GM21367 (cell line): ENCODE data around the gene YWHAQ.
A peak's percentile ranks its signal among the peaks of the same experiment; 100 is the strongest.

Experiments used
- ATAC-seq: cut with Tn5 transposase; IDR thresholded peaks from one replicate; pipeline ENCODE4 v1.9.1; 2021; ENCODE audit not compliant: unreplicated experiment

YWHAQ gene

DNA sequence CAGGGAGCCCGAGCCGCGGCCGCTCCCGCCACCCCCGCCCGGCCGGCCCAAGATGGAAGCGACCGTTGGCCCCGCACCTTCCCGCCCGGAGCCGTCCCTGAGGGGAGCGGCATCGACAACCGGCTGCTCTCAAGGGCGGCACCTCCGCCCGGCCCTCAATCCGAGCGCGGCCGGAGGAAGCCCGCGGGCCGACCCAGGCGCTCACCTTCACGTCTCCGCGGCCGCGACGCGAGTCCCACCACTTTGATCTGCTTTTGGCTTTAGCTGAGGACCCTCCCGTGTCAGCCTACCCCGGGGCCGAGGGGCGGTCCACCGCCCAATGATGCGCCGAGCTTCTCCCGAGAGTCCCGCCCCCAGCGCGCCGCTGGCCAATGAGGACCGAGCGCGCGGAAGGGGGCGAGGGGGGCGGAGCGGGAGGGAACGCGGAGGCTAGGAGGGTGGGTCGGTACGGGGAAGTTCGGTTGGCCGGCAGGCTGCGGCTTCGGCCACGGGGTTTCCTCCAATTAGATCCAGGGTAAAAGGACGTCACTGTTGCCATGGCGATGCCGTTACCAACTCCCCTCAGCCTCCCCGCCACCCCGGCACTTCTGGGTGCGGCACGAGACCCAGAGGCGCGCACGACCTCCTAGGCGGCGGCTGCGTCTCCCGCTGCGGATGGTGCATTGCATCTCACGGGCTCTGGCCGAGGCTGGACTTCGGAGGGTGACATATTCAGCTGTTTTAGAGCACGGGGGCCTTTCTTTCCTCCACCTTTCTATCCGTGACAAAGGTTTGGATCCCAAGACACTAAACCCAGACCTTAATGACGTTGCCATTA lies at the start of gene YWHAQ:
Gene YWHAQ (minus strand): TSS at position 262 of the 817 bp plus-strand sequence. CDS start 545 bp downstream, outside the sequence.
- peak; percentile 88 for ATAC-seq

DNA sequence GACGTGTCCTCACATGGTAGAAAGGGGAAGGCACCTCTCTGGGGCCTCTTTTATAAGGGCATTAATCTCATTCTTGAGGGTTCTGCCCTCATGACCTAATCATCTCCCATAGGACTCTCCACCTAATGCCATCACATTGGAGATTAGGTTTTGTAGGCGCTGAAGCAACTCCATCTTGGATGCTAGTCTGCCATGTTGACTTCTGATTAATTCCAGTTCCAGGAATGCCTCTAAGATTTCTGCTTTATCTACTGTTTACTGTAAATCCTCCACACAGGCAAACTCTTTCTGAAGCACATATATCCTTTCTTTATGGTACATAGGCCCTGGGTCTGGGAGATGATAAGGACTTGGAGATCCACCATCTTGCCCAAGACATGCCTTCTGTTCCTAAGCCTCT lies 49.3 kb upstream of the YWHAQ start:
- no peak for ATAC-seq

DNA sequence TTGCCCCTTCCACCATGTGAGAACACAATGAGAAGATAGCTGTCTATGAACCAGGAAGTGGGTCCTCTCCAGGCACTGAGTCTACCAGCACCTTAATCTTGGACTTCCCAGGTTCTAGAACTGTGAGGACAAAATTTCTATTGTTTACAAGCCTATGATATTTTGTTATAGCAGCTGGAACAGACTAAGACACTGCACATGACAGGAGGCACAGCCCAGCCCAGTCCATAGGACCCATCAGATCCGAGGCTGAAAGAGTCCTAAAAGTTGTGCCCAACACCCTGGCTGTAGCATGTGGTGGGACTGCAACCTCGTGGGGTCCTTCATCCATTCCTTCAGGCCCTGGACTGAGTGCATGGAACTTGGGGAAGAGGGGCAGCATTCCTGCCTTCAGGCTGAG lies 48.4 kb upstream of the YWHAQ start:
- ATAC-seq, result no peak

- ATAC-seq, result no peak
These were observed 47.7 kb upstream of the YWHAQ start for GRCh38 chr2:9678544-9678943.

DNA sequence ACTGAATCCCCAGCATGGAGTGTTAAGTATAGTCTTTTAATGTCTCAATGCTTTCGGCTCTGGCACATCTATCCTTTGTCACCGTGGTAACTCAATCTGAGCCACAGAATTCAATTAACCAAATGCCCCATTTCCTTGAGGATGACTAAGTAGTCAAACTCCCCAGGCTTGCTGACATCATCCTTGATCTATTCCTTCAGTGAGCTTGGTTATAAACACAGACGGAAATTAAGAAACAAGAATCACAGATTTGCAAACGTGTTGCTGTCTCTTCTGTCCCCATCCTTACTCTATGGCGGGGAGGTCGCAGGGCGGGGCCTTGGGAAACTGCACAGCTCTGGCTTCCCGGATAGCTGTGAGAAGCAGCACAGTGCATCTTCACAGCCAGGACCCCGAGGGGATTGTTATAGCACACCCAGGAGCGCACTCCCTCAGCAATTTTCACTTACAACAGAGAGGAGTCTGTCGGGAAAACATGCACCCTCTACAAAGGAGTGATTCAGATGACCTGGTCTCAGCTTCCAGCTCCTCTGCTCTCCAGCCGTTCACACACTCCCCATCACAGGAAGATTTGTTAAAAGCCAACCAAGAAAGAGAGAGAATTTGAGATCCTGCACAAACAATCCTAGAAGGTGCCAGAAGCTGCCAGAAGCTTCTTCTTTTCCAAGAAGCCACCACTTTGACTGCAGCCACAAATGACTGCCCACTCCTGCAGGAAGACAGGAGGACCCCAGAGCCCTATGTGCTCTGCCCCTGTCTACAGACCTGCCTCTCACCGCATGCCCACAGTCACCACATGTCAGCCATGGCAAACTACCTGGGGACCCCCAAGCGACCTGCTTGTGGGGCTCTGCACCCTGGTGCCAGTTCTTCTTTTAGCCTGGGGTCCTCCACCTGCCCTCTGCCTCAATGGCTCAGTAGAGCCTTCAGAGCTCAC lies 44.9 kb upstream of the YWHAQ start:
- no peak for ATAC-seq

- ATAC-seq, result no peak
These were observed 44.2 kb upstream of the YWHAQ start for GRCh38 chr2:9674891-9675414.

DNA sequence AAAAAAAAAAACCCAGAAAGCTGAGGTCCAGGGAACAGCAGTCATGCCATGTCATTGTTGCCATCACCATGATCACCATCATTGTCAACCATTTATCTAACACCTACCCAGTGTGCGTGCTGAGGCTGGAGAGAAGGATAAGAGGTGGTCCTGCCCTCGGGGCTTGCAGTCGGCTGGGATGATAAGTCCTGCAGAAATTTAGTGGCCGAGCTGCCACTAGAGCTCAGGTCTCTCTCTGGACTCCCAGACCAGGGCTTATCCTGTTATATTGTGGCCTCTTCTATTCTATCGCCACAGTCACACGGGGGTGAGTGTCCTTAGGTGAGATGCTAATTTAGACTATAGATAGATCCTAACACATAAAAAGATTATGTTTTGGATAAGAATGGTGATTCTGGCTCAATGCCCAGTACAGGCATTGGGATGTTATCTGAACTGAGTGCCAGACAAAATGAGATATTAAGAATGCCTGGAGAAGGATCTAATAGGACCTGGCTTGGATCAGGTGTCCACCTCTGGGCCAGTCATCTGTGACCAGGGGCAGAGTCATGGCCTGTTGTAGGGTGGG lies 43.2 kb upstream of the YWHAQ start:
- ATAC-seq, result no peak

DNA sequence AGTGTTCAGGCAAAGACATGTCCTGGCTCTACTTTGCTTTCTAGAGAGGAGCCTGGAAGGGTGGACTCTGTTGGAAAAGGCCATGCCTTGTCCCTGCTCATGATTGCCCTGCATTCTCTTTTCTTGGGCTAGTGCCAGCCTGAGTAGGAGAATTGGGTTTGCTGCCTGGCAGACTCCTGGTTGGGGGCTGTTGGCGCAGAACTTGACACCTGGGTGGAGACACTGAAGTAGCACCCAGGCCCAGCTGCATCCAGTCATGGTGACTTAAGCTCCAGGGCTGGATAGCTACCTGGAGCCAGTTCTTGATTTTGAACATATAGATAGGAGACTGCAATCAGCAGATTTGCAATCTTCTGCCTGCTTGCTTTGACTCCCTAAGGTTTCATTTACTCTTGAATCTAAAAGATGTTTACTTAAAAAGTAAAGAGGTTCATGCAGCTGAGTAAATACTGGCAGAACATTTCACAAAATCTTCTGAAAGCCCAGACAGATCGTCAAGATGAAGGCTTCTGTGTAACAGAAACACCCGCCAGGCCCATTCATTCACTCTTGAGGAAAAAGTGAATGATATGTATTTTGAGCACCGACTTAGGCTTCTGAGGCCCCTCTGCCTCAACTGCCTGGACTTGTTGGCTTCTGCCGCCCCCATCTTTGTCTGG lies 38.0 kb upstream of the YWHAQ start:
- no peak for ATAC-seq

GRCh38 chr2:9667826-9668225 lies 37.0 kb upstream of the YWHAQ start:
- no peak for ATAC-seq

DNA sequence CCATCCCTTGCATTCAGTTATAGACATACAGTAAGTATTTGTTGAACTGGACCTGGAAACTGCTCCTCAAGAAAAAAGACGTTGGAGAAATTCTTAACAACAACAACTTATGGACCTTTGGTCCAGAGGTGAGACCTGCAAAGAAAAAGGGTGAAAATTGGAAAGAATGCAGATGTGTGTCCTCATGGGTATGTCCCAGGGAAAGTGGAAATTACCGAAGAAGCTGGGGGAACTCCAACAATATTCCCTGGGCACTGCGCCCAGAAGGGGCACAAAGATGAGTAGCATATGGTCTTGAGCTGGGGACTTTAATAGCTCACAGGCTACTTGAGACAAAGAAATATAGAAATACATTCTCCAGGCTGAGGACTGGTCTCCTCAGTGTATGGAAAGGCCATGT lies 35.5 kb upstream of the YWHAQ start:
- ATAC-seq, result no peak

DNA sequence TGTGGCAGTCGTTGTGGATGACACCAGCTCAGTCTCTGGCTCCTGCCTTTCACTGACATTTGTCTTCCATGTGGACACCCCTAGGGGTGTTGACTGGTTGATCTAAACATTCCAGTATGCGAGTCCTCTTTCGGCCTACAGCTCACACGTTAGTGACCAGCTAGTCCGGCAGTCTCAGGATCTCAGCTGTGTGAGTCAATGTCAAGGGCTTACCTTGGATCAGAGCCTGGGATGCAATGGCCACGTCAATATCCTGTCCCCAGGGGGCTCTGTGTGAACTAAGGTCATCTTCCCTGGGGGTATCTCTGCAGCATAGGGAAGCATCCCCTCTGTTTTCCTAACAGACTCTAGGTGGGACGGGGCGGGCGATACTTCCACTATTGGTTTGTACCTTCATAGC lies 35.1 kb upstream of the YWHAQ start:
- ATAC-seq, result no peak

DNA sequence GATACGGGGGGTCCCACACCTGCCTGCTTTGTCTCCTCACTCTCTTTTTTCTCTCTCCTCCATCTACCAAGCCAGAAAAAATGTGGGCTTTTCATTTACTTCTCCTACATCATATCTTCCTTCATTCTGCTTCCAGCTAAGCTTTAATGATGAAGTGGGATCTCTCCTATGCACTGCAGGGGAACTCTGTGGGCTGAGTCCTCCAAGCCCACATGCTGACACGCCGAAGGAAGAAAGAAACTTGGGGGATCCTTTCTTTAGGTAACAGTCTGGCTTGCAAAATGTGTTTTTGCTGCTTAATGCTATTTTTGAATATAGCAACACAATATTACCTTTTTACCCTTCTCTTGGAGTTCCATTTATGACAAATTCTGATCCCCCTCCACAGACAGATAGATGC lies 33.6 kb upstream of the YWHAQ start:
- no peak for ATAC-seq

GRCh38 chr2:9663008-9663879 lies 32.4 kb upstream of the YWHAQ start:
- ATAC-seq, result peak; percentile 61

GRCh38 chr2:9661261-9661660 lies 30.5 kb upstream of the YWHAQ start:
- no peak for ATAC-seq

DNA sequence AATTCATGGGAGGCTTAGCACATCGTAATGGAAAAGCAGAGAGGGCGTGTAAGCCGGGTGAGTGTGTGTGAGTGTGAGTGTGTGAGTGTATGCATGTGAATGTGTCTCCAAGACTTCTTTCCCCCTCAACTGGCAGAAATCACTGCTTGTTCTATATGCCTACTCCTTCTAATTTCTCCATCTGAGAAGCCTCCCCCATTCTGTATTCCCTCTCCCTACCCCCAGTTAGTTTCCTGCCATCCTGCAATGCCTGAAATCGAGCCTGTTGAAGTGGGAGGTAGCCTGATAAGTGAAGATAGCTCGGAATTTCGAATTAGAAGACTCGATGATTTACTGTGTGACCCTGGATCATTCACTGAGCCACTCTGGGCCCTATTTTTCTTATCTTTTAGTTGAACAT lies 30.0 kb upstream of the YWHAQ start:
- ATAC-seq, result no peak

GRCh38 chr2:9660154-9660553 lies 29.4 kb upstream of the YWHAQ start:
- ATAC-seq, result no peak

GRCh38 chr2:9658972-9659371 lies 28.2 kb upstream of the YWHAQ start:
- no peak for ATAC-seq

DNA sequence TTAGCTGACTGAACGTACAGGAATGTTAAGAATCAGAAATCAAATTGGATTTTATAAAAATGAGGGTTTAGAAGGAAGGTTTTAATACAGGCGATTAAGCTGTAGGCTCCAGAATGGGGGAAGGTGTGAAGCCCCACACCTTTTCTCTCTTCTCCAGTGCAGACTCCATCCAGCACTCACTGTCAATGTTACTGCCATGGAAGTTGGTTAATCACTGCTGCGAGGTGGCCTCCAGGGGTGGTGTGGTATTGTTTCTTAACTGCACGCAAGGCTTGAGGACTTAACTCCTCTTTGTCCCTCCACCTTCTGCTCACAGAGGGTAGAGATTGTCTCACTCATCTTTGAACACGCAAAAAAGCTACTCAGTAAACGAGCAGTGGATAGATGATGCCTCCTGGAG lies 26.9 kb upstream of the YWHAQ start:
- no peak for ATAC-seq

DNA sequence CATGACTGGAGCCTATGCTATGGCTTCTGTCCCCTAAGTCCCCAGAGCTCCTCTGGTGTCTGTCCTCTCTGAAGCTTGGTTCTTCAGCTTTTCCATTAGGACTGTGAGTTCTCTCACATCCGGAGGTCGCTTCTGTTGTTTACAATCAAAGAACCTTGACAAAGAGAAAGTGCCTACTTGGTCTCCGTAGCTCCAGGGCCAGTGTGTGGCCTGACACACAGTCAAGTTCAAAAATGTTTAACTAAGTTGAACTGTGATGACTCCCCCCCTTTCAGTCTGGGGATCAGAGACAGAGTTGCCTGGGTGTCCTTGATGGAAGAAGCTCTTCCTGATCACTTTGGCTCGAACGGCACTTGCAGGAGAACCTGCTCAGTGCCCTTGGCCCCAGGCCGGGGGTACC lies 26.3 kb upstream of the YWHAQ start:
- no peak for ATAC-seq

DNA sequence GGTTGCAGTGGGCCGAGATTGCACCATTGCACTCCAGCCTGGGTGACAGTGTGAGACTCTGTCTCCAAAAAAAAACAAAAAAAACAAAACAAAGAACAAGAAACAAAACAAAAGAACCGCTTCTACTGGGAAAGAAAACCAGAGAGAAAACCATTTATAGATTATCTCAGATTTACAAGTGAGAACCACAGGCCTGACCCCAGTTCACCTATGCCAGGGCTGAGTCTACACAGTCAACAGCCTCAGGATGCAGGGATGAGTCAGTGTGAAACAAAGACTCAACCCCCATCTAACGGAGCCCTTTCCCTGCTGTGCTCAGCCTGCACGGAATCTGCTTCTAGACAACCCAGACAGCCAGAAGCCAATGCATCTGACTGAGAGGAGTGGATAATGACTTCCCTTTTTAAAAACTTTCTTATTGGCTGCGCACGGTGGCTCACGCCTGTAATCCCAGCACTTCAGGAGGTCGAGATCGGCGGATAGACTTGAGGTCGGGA lies 25.5 kb upstream of the YWHAQ start:
- peak; percentile 84 for ATAC-seq
